ENCODE results near the gene CDC42EP4.
"Not testable (repeated sequence)": the region's sequence is repeated elsewhere in the genome, so short reads cannot be mapped to it uniquely, and the experiment has no call there.

Gene CDC42EP4

GRCh38 chr17:73342541-73343167 is 30.9 kb upstream of the CDC42EP4 start:
- no peak for DNase-seq (ENCODE audit: low read depth)

GRCh38 chr17:73342050-73342522 is 30.3 kb upstream of the CDC42EP4 start:
- no peak for DNase-seq (ENCODE audit: low read depth)

- DNase-seq (ENCODE audit: low read depth), result no peak
These were observed 29.7 kb upstream of the CDC42EP4 start for GRCh38 chr17:73341350-73342049.

GRCh38 chr17:73340093-73340596 is 28.3 kb upstream of the CDC42EP4 start:
- no peak for DNase-seq (ENCODE audit: low read depth)

GRCh38 chr17:73338566-73339197 is 26.9 kb upstream of the CDC42EP4 start:
- DNase-seq (ENCODE audit: low read depth), result no peak

DNA sequence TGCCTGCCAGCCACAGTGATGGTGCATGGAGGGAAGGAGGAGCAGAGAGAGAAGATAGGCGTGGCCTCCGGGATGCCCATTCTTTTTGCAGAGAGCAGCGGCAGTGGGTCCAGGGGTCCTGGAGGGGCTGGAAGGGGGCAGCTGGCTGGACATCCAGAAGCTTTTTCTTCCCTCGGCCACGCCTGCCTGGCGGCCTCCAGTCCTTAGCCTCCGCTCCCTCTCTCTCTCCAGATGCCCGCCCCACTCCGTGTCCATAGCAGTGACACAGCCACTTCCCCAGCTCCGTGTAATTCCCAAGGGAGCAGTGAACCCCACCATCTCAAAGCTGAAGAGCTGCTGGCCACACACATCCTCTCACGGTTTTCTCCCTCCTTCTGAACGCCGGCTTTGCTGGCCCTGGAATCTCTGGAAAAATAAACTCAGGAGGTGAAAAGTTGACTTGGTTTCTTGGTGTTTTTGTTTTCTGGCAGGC is 26.3 kb upstream of the CDC42EP4 start:
- no peak for DNase-seq (ENCODE audit: low read depth)

GRCh38 chr17:73337330-73337710 is 25.5 kb upstream of the CDC42EP4 start:
- no peak for DNase-seq (ENCODE audit: low read depth)

- no peak for DNase-seq (ENCODE audit: low read depth)
These were observed 24.9 kb upstream of the CDC42EP4 start for GRCh38 chr17:73336408-73337329.

- no peak for DNase-seq (ENCODE audit: low read depth)
These were observed 24.0 kb upstream of the CDC42EP4 start for GRCh38 chr17:73335591-73336407.

- DNase-seq (ENCODE audit: low read depth), result no peak
These were observed 23.1 kb upstream of the CDC42EP4 start for GRCh38 chr17:73334771-73335513.

DNA sequence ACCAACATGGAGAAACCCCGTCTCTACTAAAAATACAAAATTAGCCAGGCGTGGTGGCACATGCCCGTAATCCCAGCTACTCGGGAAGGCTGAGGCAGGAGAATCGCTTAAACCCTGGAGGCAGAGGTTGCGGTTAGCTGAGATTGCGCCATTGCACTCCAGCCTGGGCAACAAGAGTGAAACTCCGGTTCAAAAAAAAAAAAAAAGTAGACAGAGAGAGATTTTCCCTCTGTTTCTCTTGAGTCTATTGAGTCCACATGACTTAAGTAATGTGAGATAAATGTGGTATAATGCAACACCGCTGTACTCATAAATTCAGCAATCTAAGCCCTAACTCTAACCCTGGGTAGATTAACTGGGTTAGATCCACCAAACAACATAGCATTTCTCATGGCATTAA is 21.6 kb upstream of the CDC42EP4 start:
- DNase-seq (ENCODE audit: low read depth), result not testable (repeated sequence)

- no peak for DNase-seq (ENCODE audit: low read depth)
These were observed 19.3 kb upstream of the CDC42EP4 start for GRCh38 chr17:73331060-73331459.

GRCh38 chr17:73327676-73328075 is 15.9 kb upstream of the CDC42EP4 start:
- DNase-seq (ENCODE audit: low read depth), result no peak

- no peak for DNase-seq (ENCODE audit: low read depth)
These were observed 13.7 kb upstream of the CDC42EP4 start for GRCh38 chr17:73325527-73325842.

- no peak for DNase-seq (ENCODE audit: low read depth)
These were observed 13.1 kb upstream of the CDC42EP4 start for GRCh38 chr17:73324711-73325526.

DNA sequence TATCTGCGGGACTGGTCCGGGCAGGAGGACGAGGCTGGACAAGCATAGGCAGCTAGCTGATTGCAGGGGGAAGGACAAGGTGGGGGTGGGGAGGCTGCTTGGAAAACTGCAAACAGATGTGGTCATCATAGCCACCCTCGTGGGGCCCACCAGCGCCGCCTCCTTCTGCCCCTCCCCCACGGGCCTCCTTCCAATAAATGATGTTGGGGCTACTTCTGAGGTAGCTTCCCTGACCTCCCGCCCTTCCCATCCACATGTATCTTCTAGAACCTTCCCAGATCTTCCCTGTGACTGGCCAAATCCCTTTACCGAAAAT is 12.3 kb upstream of the CDC42EP4 start:
- no peak for DNase-seq (ENCODE audit: low read depth)

DNA sequence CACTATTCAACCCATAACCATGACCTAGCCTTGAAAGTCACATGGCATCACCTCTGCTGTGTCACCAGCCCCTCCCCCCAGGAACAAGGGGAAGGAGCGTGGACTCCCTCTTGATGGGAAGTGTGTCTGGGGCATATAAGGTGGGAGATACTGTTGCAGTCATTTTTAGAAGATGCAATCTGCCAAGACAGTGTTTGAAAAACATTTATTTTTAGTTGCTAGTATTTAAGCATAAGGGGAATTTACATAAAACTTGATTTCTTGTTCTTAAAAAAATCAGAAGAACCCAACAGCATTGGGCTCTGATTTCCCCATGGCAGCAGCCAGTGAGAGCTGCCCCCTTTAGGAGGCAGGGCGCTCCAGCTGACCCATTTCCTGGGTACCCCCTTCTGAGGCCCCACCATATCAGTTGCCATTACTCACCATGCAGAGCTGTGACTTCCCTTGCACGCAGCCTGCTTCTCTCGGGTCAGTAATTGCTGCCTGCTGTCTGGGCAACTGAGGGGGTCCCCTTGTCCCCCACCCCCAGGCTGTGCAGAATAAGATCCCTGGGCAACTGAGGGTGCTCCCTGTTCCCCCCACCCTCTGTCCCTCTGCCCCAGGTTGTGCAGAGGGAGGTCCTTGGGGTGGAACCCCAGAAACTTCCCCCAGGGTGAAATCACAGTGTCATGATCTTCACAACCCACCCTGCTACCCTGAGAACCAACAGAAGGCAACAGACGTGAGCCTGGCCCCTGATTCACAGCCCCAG is 11.8 kb upstream of the CDC42EP4 start:
- no peak for DNase-seq (ENCODE audit: low read depth)

DNA sequence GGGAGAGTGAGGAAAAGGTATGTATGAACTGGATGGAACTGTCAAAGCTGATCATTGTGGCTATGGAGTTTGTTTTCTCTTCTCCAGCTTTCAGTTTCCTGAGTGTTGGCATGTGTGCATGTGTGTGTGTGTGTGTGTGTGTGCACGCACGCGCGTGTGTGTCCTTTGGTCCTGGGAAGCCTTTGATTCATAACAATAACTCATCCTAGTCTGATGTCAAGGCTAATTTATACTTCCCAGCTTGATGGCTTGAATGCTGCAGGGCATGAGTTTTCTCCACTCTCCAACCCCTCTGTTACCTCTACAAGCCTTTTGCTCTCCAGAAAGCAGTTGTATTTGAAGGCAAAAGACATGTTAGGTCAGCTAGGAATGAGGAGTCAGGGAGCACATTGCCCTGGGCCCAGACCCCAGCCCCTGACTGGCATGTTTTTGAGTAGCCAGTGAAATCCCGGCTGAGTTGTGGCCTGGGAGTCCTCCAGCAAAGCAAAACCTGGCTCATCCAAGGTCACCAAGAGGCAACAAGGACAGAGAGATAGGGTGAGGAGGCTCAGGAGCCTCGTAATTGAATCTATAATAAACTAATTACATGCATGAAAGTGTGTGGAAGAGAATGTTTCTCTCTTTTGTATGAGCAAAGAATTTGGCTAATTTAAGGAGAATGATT is 8.9 kb upstream of the CDC42EP4 start:
- DNase-seq (ENCODE audit: low read depth), result no peak
